Activated naive CD4-positive, alpha-beta T cell (primary cell): ENCODE results near the gene BGLAP.

Source experiments
- DNase-seq, 4 experiments: peaks; one replicate each; lab custom pipeline; 2025; lab: John Stamatoyannopoulos, UW

BGLAP gene

DNA sequence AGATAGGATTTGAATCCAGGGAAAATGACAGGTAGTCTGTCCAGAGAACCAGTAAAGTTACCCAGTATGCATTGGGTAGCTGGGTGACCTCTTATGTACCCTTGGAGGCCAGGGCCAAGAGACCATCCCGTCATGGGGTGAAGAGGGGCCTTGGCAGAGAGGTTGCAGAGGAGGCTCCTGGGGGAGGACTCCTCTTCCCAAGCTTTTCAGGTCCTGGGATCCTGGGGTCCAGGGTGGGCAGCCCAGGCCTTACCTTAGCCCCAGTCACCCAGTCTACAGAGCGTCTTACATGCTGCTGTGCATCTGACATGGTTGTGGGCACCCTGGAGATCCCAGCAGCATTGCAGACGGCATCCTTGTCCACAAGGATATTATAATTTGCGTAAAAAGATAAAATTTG lies 15.2 kb upstream of the BGLAP start:
- no peak for DNase-seq

DNA sequence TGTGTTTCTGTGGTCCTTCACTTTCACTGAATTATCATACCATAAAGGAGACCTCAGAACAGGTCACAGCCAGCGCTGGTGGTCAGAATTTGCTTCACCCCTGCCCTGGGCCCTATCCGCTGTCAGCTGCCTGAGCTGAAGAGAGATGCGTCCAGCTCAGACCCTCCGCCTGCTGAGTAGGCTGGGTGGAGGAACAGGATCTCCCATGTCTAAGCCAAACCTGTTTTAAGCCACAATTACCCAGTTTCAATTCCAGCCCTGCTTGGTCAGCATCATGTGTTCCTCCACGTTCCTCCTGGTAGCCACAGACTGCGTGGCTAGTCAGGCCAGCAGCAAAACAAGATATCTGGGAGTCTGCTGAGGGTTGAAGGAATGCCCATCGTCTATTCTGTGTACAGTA lies 13.5 kb upstream of the BGLAP start:
- no peak for DNase-seq

DNA sequence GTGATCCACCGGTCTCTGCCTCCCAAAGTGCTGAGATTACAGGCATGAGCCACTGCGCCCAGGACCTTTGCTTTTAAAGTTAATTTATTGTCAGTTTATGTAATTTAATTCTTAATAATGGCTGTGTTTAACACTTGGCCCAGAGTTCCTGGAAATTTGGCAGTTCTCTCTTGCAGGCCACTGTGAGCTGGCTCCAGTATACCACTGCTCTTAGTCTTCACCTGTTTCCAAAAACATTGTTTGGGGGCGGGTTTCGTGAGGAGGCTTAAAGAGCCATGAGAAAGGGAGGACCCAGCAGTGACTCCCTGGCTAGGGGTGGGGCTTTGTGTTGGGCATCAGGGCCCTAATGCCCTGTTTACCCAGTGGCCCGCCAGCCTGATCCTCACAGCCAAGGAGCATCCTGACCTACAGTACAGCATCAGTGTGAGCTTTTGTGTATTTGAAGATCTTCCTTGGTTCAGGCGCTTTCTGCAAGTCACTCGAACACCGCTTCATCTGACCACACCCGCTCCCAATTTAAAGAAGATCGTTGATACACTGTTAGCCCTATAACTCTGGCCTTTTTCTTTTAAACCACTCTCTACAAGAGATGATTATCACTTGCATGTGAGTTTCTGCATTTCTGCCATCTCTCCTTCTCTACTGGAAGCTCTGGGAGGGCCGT lies 12.0 kb upstream of the BGLAP start:
- no peak for DNase-seq

DNA sequence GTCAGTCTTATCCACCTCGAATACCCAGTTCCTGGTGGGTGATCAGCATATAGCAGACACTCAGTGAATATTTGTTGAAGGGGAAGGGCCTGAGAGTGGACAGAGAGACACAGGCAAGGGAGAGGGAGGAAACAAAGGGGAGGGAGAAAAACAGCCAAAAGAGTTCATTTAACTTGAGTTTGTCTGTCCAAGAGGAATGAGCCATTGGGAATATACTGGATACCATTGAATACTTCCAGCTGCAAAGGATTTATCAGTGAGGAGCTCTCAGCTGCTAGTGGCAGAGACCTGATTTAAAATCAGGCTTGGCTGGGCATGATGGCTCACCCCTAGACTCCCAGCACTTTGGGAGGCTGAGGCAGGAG lies 11.5 kb upstream of the BGLAP start:
- no peak for DNase-seq

DNA sequence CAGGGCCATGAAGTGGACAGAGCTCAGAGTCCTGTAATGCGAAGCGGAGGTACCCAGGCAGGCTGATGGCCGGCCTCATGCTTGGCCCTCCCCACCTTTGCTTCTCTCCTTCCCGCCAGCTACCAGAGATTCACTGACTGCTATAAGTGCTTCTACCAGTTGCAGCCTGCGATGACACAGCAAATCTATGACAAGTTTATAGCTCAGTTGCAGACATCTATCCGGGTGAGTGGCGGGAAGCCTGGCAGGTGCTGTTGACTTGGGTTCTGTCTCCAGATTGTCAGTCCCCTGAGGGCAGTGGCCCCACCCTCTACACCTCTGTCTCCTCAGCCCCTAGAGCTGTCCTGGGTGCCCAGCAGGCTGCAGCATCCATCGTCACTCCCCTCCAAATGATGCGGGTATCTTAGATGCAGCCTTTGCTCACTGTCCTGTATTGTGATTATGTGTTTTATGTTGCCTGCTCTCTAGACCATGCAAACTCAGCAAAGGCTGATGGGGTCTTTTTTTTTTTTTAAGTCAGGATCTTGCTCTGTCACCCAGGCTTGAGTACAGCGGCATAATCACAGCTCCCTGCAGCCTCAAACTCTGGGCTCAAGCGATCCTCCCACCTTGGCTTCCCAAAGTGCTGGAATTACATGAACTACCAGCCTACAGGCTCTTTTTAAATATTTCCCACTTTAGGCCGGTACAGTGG lies 9.6 kb upstream of the BGLAP start:
- no peak for DNase-seq

DNA sequence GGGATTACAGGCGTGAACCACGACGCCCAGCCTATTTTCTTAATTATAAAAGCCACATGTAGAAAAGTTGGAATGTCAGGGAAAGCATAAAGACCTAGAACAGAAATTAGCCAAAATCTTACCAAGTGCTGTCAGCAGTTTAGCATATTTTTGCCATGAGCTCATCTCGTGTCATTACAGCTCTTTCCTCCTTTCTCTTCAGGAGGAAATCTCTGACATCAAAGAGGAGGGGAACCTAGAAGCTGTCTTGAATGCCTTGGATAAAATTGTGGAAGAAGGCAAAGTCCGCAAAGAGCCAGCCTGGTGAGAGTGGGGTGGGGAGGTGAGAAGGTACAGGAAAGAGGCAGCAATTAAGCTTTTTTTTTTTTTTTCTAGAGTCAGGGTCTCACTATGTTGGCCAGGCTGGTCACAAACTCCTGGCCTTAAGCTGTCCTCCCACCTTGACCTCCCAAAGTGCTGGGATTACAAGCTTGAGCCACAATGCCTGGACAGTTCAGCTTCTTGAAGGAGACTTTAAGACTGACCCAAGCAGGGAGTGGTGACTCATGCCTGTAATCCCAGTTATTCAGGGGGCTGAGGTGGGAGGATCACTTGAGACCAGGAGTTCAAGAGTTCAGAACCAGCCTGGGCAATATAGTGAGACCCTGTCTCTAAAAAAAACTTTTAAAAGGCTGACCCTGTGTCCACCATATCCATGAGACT lies 8.4 kb upstream of the BGLAP start:
- DNase-seq: no peak

DNA sequence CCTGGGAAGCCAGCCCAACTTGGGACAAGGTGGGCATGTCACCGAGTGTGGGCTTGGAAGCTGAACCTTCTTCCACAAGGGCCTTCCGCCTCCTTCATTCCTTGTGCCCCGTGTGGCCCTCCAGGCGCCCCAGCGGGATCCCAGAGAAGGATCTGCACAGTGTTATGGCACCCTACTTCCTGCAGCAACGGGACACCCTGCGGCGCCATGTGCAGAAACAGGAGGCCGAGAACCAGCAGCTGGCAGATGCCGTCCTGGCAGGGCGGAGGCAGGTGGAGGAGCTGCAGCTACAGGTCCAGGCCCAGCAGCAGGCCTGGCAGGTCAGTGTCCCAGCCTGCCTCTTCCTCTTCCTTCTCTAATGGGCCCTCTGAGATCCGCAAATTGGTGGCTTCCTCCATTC lies 5.8 kb upstream of the BGLAP start:
- no peak for DNase-seq

DNA sequence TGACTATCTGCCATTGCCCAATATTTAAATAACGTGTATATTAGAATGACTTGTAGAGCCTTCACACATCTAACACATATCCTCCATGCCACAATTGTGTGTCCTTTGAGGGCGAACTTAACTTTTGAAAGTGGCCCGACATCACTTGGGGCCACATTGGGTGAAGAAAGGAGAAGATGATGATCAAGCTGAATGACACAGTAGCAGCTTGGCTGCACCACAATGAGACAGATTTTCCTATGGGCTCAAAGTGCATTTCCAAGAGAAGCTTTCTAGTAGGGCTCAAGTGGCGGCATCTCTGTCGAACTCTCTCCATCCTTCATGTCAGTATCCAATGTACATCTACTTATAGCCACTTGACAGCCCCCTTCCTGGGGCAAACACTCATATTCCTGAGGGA lies 3.7 kb upstream of the BGLAP start:
- no peak for DNase-seq

DNA sequence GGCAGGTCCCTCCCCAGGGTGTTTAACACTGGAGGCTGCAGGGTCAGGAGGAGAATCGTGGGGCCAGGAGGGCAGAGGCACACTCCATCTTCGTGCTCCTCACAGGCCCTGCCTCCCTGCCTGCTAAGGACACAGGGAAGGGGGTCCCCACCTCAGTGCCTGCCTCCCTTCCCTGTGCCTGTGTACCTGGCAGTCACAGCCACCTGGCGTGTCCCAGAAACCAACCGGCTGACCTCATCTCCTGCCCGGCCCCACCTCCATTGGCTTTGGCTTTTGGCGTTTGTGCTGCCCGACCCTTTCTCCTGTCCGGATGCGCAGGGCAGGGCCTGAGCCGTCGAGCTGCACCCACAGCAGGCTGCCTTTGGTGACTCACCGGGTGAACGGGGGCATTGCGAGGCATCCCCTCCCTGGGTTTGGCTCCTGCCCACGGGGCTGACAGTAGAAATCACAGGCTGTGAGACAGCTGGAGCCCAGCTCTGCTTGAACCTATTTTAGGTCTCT lies 623 bp upstream of the BGLAP start:
- no peak for DNase-seq

DNA sequence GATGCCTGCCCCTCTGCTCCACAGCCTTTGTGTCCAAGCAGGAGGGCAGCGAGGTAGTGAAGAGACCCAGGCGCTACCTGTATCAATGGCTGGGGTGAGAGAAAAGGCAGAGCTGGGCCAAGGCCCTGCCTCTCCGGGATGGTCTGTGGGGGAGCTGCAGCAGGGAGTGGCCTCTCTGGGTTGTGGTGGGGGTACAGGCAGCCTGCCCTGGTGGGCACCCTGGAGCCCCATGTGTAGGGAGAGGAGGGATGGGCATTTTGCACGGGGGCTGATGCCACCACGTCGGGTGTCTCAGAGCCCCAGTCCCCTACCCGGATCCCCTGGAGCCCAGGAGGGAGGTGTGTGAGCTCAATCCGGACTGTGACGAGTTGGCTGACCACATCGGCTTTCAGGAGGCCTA lies 754 bp downstream of the BGLAP start:
- no peak for DNase-seq

DNA sequence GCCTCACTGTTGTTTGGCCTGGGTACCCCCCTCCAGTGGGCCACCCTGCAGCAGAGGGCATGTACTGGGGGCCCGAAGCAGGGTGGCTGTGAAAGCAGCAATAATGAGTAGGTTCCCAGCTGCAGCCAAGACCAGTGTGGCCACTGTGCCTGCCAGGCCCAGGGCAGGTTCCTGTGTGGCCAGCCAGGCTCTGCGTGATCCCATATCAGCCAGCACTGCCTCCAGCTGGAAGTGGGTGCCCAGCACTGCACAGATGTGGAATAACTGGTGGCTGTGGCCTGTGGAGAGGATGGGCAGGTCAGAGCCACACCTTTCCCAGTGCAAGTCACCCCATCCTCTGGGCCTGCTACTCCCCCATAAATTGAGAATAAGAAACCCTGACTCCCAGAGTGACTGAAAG lies 2.1 kb downstream of the BGLAP start:
- no peak for DNase-seq

DNA sequence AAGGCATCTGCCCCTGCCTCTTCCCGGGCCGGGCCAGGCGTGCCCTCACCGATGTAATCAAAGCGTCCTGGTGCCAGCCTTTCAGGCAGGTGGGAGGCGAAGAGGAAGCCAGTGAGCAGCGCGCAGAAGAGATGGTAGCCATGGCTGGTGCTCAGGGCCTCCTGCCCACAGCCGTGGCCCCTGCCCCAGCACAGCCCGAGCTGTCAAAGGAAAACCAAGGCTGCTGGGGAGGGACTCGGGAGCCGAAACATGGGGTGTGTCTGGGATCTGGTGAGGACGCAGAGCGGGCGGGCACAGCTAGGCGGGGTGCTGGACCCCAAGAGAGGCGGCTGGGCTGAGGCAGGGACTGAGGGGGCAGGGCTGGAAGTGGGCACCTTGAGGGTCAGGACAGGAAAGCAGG lies 2.7 kb downstream of the BGLAP start:
- DNase-seq: no peak

DNA sequence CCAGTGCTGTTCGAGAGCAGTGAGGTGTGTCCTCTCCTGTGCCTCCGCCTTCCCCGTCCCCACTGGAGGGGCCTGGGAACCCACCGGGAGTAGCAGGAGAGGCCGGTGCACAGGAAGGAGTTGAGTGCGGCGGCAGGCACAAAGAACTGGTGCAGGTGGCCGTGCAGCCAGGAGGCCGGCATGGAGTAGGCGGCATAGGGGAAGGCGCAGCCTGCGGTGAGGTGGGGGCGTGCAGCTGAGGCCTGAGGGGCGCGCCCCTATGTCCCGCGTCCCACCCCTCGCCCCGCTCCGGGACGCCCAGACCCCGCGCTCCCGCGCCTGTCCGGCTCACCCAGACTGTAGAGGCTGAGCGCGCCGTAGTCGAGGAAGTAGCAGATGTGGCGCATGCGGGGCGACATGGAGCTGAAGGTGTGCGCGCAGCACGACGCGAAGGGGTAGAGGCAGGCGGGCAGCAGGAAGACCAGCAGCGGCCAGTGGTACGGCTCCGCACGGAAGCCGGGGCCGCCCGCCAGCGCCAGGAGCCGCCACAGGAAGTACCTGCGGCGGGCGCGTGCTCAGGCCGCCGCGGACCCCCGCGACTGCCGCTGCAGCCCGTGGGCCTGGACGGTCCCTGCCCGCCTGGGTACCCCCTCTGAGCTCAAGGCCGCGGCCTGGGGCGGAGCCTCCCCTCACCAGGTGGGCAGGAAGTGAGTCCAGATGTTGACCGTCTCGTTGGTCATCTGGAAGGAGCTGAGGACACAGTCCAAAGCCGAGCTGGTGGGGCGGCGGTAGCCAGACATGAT lies 3.7 kb downstream of the BGLAP start:
- DNase-seq: peak in 2 of 4 experiments; percentile 13 to 21

DNA sequence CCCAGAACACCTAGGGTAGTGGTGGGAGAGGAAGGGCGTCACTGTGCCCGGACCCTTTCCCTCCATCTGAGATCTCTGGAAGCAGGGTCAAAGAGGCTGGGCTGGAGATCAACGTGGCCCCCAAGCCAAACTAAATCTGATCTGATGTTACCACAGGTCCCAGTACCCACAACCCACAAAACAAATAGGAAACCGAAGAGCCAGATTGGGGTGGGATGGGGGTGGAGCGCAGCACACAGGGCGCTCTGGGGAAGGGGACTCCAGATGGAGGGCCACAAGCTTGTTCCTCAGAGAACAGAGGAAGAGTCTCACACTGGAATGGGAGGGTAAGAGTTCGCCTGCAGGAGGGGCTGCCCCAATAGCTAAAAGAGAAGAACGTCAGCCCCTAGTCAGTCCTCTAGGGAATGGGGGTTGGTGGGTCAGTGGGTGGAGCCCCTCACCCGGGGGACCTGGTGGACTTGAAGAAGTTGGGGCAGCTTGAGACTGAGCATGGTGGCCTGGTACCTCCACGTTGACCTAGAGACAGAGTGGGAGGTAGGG lies 4.3 kb downstream of the BGLAP start:
- no peak for DNase-seq

DNA sequence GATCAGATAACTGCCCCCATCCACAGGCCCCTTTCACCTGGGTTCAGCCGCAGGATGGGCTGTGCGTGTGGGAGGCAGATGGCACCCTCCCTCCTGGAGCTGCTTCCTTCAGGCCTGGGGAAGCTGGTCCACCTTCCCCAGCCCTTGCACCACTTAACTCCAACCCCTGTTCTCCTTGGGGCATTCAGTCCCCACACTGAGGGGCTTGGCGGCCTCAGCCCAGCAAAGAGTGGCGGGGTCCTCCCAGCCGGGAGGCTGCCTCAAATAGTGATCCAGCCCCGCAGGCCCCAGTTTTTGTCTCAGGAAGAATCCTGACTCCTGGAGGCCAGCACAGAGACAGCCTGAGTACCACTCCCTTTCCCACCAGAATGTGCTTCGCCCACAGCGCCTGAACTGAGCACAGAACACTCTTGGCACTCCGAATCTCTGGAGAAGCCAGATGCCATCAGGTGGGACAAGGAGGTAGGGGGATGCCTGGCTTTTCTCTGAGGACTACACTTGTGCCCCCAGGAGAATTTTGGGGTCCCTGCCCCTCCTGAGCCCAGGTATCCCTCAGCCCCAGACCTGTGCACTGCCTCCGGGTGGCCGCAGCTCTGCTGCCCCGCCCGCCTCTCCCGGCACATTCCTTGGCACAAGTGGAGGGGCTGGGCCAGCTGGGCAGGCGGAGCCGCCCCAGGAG lies 4.9 kb downstream of the BGLAP start:
- no peak for DNase-seq

DNA sequence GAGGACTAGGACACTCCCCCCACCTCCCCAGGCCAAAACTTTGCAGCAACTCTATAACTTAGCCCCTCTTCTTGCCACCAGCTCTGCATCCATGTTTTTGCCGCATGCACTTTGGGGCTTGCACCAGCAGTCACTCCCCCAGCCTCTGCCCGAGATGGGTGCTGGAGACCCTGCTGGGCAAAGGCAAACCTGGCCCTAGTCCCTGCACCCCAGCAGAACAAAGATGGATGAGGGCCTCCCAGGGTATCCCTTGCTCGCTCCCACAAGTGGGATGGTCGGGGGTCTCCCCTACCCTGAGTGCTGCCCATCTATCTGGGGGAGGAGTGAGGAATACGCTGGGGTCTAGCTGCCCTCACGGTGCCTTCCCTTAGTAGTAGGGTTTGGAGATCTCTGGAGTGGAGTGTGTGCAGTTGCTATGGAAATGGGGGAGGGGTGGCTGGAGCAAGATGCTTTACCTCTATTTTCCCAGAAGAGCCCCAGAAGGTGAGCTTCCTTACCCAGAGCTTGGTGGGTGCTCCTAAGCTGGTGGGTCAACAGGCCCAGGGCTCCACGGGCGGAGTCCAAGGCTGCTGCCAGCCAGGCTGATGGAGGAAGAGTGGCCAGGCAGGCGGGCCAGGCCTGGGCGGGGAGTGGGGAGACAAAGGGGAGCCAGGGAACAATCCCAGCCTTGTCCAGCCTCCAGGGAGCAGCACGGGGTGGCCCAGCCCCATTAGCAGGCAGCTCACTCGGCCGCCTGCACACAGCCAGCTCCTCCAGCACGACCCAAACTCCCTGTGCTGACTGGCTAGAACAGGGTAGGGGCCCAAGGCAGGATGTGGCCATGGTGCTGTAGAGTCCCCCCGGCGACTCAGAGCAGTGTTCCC lies 5.7 kb downstream of the BGLAP start, which contains the start of gene PAQR6:
TSS of gene PAQR6 (minus strand) at position 597 of the 863 bp plus-strand sequence. CDS start 1,325 bp downstream, outside the sequence.
- no peak for DNase-seq

DNA sequence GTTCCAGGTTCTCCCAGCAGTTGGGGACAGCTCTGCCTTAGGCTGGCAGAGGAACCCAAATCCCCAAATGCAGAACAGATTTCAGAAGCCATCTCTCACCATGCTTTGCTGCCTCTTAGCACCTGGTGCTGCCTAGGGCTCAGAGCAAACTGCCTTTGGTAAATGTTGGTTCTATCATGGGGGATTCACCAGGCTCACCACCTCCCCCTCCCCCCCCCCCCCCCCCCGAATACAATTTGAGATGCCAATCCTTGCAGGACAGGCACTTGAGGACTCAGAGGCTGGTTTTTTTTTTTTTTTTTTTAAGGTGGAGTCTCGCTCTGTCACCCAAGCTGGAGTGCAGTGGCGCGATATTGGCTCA lies 6.3 kb downstream of the BGLAP start:
- no peak for DNase-seq

DNA sequence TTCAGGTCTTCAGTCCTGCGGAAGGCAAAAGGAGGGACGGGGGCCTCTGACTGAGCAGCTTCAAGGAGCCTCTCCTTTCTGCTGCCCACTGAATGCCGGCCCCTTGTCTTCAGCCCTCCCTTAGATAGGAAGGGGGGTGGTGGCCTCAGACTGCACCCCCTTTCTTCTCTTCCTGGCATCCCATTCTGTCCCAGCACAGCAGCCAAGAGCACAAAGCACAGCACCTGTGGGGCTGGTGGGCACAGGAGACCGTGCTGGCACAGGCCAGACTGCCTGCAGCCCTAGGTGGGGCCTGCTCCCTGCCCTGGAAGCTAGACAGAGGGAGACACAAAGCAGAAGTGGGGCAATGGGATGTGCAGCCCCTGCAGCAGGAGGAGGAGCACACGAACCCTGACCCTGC lies 7.6 kb downstream of the BGLAP start:
- DNase-seq: no peak

DNA sequence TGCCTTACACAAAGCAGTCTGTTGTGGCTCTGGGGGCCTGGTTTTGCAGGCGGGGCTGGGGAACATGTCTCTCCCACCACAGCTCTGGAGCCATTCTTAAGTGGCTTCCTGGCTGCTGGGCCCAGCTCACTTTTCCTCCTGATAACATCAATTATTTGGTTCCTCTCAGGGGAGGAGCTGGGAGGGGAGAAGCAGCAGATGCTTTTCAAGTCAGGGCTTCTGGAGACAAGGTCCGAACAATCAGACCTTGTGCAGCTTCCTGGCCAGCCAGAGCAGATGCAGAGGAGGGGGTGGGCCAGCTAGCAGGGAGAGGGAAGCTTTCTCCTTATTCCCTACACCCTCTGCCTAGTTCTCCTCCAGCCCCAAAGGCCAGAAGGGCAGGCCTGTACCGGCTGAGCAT lies 9.5 kb downstream of the BGLAP start:
- DNase-seq: no peak

DNA sequence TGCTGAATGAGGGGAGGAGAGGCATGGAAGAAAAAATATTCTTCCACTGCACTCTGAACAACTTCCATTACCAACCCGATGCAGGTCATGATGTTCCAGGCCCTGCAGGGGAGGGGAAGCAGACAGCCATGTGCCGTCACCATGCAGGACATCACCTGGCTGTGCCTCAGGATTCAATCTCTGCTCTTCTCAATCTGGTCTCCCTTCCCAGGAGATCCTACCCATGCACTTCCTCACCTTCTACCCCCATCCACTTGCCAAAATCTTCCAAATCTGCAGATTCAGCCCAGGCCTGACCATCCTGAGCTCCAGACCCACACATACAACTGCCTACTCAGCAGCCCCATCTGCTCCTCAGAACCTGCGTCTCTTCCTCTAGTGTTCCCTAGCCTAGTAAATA lies 11.7 kb downstream of the BGLAP start:
- no peak for DNase-seq

DNA sequence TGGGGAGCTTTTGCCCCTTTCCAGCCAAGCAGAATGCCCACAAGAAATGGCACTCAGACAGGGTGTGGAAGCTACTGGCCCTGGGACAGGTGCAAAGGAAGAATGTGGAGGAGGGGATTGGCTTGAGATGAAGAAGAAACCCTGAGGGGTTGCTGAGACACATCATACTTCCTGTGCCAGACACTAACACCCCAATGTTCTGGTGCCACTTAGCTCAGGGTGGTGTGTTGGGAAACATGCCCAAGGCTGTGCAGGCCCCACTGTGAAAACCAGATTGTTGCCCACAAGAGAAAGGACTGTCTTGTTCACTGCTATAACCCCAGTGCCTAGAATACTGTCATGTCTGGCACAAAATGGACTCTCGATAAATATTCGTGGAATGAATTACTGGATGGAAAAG lies 15.7 kb downstream of the BGLAP start:
- no peak for DNase-seq
